ENCODE data around the gene EIF4G3.
"Not testable (repeated sequence)": the region's sequence is repeated elsewhere in the genome, so short reads cannot be mapped to it uniquely, and the experiment has no call there.

The EIF4G3 gene

GRCh38 chr1:21030181-21030580, 146.5 kb downstream of the EIF4G3 start:
- DNase-seq (ENCODE audit: low read depth in 3 of 3), result no peak

- DNase-seq (ENCODE audit: low read depth in 3 of 3), result no peak
Measured at GRCh38 chr1:21028520-21029145, 148.1 kb downstream of the EIF4G3 start.

GRCh38 chr1:21027805-21028204, 148.9 kb downstream of the EIF4G3 start:
- DNase-seq (ENCODE audit: low read depth in 3 of 3), result no peak

DNA sequence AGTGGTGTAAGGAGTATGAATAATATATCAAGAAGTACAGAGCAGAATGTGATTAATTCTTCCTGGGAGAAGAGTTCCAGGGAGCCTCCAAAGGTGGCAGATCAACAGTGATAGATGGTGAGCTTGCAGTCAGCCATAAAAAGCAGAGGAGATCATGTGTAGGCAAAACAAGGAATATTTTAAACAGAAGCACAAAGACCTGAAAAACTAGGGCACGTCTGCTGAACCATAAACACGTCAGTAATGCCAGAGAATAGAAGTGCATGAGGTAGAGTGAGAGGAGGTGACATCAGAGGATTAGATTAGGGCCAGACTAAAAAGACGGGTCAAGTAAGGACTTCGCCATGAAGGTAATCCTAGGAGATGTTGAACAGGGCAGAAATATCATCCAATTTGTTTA, 151.8 kb downstream of the EIF4G3 start:
- no peak for DNase-seq (ENCODE audit: low read depth in 3 of 3)

DNA sequence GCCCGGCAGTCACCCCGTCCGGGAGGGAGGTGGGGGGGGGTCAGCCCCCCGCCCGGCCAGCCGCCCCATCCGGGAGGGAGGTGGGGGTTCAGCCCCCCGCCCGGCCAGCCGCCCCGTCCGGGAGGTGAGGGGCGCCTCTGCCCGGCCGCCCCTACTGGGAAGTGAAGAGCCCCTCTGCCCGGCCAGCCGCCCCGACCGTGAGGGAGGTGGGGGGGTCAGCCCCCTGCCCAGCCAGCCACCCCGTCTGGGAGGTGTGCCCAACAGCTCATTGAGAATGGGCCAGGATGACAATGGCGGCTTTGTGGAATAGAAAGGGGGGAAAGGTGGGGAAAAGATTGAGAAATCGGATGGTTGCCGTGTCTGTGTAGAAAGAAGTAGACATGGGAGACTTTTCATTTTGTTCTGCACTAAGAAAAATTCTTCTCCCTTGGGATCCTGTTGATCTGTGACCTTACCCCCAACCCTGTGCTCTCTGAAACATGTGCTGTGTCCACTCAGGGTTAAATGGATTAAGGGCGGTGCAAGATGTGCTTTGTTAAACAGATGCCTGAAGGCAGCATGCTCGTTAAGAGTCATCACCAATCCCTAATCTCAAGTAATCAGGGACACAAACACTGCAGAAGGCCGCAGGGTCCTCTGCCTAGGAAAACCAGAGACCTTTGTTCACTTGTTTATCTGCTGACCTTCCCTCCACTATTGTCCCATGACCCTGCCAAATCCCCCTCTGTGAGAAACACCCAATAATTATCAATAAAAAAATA, 152.4 kb downstream of the EIF4G3 start:
- DNase-seq (ENCODE audit: low read depth in 3 of 3), result not testable (repeated sequence)

- DNase-seq (ENCODE audit: low read depth in 3 of 3), result peak in 1 of 3 experiments; percentile 18
Measured at GRCh38 chr1:21022279-21023040, 154.2 kb downstream of the EIF4G3 start.

GRCh38 chr1:21021311-21021710, 155.4 kb downstream of the EIF4G3 start:
- no peak for DNase-seq (ENCODE audit: low read depth in 3 of 3)

- no peak for DNase-seq (ENCODE audit: low read depth in 3 of 3)
Measured at GRCh38 chr1:21020151-21020550, 156.5 kb downstream of the EIF4G3 start.

DNA sequence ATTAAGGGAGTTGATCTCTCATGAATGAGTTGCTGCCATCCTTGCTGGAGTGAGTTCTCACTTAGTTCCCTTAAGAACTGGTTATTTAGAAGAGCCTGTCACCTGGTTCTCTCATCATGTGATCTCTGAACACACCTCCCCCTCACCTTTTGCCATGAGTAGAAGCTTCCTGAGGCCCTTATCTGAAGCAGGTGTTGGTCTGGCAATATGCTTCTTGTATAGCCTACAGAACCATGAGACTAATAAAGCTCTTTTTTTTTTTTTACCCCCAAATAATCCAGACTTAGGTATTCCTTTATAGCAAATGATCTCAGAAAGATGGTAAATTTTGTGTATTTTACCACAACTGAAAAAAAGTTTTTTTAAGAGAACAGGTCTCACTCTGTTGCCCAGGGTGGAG, 158.0 kb downstream of the EIF4G3 start:
- no peak for DNase-seq (ENCODE audit: low read depth in 3 of 3)

DNA sequence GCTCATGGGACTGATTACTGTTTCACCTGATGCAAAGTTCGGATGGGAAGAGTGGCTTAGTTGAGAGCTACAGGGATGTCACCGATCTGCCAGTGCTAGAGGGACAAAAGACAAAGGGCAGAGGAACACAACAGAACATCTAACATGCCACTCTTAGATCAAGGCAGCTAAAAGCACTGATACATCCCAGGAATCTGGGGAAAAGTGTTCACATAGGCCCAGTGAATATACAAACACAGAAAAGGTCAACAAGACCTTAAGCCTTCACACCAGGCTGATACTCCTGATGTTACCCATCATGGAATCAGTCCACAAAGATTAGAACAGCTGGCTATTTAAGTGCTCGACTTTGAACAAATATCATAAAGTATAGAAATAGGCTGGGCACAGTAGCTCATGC, 163.2 kb downstream of the EIF4G3 start:
- DNase-seq (ENCODE audit: low read depth in 3 of 3), result no peak

DNA sequence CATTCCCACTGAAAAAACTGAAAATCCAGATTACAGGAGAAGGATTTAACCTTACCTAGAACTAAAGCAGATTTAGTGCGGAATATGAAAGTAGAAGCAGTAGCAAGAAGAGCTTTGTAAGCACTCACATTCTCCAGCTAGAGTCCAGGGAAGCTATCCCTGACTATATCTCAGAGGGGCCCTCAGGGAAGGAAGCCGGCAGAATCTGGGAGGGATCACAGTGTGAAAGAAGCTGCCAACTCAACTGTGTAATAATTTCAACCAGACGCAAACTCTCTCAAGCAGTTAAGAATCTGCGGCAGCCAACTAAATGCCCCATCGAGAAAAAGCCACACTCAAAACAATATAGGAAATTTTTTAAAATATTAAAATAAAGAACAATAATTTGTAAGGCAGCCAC, 163.8 kb downstream of the EIF4G3 start:
- DNase-seq (ENCODE audit: low read depth in 3 of 3), result no peak

- no peak for DNase-seq (ENCODE audit: low read depth in 3 of 3)
Measured at GRCh38 chr1:21007876-21008275, 168.8 kb downstream of the EIF4G3 start.

- DNase-seq (ENCODE audit: low read depth in 3 of 3), result no peak
Measured at GRCh38 chr1:21005466-21006239, 171.0 kb downstream of the EIF4G3 start.

- DNase-seq (ENCODE audit: low read depth in 3 of 3), result no peak
Measured at GRCh38 chr1:21003281-21004045, 173.2 kb downstream of the EIF4G3 start.

DNA sequence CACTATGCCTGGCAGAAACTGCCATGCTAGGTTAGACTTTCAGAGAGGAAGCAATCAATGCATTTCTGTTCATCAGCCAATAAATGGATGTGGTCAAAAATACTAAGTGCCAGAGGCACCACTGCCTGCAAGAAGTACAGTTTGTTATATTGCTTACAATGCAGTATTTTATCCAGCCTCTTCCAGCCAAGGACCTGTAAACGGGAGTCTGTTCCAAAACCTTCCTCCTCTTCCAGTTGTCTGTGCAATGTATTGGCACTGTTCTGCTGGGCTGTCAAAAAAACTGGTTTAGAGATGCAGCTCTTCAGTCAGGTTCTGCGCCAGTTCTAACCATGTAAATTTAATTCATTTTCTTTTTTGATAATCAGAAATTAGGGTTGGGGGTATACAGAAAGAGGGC, 175.7 kb downstream of the EIF4G3 start:
- DNase-seq (ENCODE audit: low read depth in 3 of 3), result no peak

DNA sequence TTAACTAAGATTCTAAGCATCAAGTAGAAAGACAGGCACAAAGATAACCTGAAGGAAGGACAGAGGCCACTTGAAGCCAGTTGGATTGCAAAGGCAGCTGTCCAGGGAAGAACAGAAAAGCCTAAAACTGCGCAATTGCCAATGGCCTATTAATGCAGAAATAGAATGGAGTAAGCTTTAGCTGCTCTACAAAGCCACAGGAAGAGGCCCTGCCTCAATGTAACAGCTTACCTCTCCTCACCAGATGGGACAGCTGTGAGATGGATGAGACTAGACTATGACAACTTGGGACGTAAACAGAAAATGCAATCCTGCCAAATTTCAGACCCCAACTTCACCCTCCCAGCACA, 176.5 kb downstream of the EIF4G3 start:
- DNase-seq (ENCODE audit: low read depth in 3 of 3), result no peak

DNA sequence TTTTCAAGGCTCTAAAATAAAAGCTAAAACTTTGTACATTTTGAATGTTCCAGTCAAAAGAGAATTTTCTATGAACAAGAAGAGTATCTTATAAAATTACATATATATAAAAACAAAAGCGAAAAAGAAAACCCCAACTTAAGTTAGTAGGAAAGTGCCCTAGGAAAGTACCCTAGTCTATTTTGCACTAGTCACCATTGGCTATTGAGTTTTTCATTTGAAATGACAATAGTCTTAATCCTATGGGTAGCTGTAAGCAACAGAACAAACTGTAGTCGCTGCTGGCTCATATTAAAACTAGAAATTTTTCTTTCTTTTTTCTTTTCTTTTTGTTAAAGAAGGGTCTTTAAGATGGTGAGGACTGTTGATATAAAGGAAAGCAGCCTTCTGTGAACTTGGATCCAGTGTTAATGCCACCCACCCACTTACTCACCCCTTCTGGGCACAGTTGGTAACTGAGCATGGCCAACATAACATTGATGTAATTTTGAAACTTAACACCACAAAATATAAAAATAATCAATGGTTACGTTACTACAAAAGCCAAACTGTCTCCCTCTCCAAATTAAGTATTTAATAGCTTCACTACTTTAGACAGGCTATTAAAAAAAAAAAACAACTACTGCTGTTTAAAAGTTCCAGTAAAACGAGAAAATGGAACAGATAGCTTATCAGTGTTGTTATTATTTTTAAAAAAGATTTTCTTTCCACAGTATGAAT, 177.0 kb downstream of the EIF4G3 start:
- DNase-seq (ENCODE audit: low read depth in 3 of 3), result no peak

DNA sequence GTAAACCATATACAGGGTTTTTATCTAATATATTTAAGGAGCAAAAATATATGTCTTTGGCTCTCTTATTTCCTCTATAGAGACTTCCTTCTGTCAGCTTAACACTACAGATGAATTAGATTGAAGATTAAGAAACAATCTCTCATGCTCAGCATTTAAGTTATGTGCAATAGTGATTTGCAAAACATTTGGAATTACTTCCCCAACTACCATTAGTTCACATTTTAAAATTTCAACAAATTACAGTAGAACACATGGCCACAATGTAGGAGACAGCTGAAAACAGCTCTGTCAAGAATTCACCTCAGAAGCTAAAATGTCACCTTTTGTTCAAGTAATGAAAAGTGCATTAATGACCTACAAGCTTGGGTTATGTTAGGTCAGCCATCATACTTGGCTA, 177.9 kb downstream of the EIF4G3 start:
- no peak for DNase-seq (ENCODE audit: low read depth in 3 of 3)

DNA sequence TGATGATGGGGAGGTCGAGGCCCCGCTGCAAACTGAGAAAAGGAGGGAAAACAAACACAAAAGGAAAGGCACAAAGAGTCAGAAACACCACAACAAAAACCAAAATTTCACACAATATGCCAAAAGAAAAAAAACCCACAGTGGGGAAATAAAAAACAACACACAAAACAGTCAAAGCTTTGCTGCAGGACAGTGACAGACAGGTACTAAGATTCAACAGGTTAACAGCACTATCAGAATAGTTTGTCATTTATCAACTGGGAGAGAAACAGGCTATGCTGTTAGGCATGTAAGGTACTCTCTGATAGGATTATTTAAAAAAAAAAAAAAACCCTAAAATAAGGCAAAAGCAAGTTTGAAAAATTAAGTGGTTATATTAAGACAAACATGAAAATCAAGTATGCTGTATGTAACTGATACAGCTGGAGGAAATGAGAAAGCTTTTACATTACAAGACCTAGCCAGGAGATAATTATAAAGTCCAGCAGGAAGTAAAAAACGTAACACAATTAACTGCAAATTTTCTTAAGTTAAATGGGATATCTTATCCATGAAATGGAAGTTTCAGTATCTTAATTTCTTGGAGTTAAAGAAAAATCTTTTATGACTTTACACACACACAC, 179.0 kb downstream of the EIF4G3 start:
- DNase-seq (ENCODE audit: low read depth in 3 of 3), result no peak

- DNase-seq (ENCODE audit: low read depth in 3 of 3), result no peak
Measured at GRCh38 chr1:20996554-20996953, 180.1 kb downstream of the EIF4G3 start.
